SU-DHL-6 (cell line): Measurements from ENCODE around the gene NID1.

Experiments used
- CTCF ChIP-seq: fragments of 200-600 bp; sonication (generic); IDR thresholded peaks from one replicate; pipeline ENCODE4 v1.5.1; 2017; ENCODE audit warnings: antibody characterized with exemption, mild to moderate bottlenecking, low read length, moderate library complexity; ENCODE audit not compliant: insufficient read depth, poor library complexity, severe bottlenecking
- EZH2phosphoT487 ChIP-seq: fragments of 200-600 bp; sonication (generic), shearing (Covaris generic); conservative IDR thresholded peaks from 2 replicates; pipeline ENCODE4 v1.6.1; 2018; ENCODE audit warnings: mild to moderate bottlenecking, antibody characterized with exemption, low read length, moderate library complexity, mixed read lengths

GRCh38 chr1:236113324-236114032, 48.6 kb upstream of the NID1 start:
- no peak for TF ChIP-seq CTCF
- TF ChIP-seq EZH2phosphoT487, result no peak
